Mesodermal cell (in vitro differentiated cells): Measurements from ENCODE around the gene AGPS.
"Not testable (repeated sequence)": the region's sequence is repeated elsewhere in the genome, so short reads cannot be mapped to it uniquely, and the experiment has no call there.

ENCODE experiments used
- H3K27ac ChIP-seq: 2 replicates; pipeline ENCODE4 v1.7.0; 2013; ENCODE audit warnings: mild to moderate bottlenecking, low read depth, low read length, moderate library complexity; ENCODE audit not compliant: severe bottlenecking
- H3K36me3 ChIP-seq: 2 replicates; pipeline ENCODE4 v1.7.1; 2013; ENCODE audit warnings: mild to moderate bottlenecking, low read length, moderate library complexity; ENCODE audit not compliant: control insufficient read depth, insufficient read depth
- H3K4me1 ChIP-seq: one replicate; pipeline ENCODE4 v1.7.1; 2013; ENCODE audit warnings: mild to moderate bottlenecking, low read length; ENCODE audit not compliant: insufficient read depth, control insufficient read depth, poor library complexity, severe bottlenecking
- H3K4me3 ChIP-seq: 2 replicates; pipeline ENCODE4 v1.7.0; 2013; ENCODE audit warnings: low read length, control low read depth, mild to moderate bottlenecking; ENCODE audit not compliant: insufficient read depth, poor library complexity, severe bottlenecking; ENCODE audit errors: extremely low read depth
- H3K9me3 ChIP-seq: 2 replicates; pipeline ENCODE4 v1.7.1; 2013; ENCODE audit warnings: mild to moderate bottlenecking, low read length, moderate library complexity; ENCODE audit not compliant: control insufficient read depth
- WGBS, 2 experiments: methylation state at CpG; one replicate each; pipeline ENCODE4 v1.1.5; 2013; ENCODE audit warnings: missing lambda C conversion rate in 2 of 2; ENCODE audit not compliant: insufficient coverage in 2 of 2; 5-methylcytosine and 5-hydroxymethylcytosine counted together

The AGPS gene

GRCh38 chr2:177353187-177353478 lies 39.4 kb upstream of the AGPS start:
- Histone ChIP-seq H3K36me3 (no peaks in the 10 kb centered on the region), H3K27ac (no peak overlapping the region), H3K9me3 (no peaks in the 10 kb centered on the region), H3K4me1 (no peaks in the 10 kb centered on the region), H3K4me3 (no peak overlapping the region)
- 87 to 100% methylated on average over 2 of the region's 2 CpGs for WGBS, 2 experiments

GRCh38 chr2:177354541-177354940 lies 38.0 kb upstream of the AGPS start:
- WGBS, 2 experiments: 86% methylated on average over 2 of the region's 3 CpGs; no CpG with 5 or more reads in 1 of the 2 experiments
- H3K27ac ChIP-seq, H3K4me1 ChIP-seq, H3K36me3 ChIP-seq, H3K4me3 ChIP-seq, H3K9me3 ChIP-seq: not testable (repeated sequence)

- H3K27ac ChIP-seq: no peak overlapping the region
- no peak overlapping the region for H3K4me3 ChIP-seq
- no peaks in the 10 kb centered on the region for H3K36me3 ChIP-seq
- no peaks in the 10 kb centered on the region for H3K9me3 ChIP-seq
- H3K4me1 ChIP-seq: no peaks in the 10 kb centered on the region
- 83 to 100% methylated on average over 1 of the region's 2 CpGs for WGBS, 2 experiments
These were observed 36.7 kb upstream of the AGPS start for GRCh38 chr2:177355874-177356273.

DNA sequence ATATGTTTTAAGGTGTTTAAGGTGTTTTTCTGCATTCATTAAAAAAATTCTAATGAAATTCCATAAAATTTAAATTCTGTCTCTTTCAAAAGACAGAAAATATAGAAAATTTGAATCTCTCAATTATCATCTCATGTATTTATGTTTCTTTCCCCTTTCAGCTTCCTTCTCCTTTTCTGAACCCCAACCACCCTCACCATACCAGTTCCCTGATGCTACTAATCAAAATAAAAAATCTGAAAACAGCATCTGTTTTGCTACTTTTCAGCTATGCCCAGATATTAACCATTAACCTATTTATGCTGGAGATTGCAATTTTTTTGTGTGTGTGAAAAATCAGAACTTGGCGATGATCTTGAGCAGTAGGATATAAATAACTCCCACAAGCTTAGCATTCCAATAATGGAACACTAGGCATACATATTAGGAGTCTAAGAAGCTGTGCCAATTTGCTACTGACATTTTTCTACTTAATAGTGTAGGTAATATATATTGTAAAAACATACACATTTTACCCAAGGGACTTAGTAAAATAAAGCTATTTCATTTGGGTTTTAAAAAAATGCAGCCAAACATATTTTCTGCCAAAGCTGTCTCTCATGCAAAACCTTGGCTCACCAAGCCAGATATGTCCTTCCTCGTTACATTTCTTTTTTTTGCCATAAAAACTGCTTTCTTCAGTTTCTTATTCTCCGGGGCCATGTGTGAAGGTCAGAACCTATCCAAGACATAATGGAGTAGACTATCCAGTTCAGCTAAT lies 32.6 kb upstream of the AGPS start:
- Histone ChIP-seq H3K36me3 (no peaks in the 10 kb centered on the region), H3K9me3 (no peaks in the 10 kb centered on the region), H3K4me3 (no peak overlapping the region), H3K4me1 (no peaks in the 10 kb centered on the region), H3K27ac (no peak overlapping the region)
- 92% methylated on average over 2 of the region's 3 CpGs; no CpG with 5 or more reads in 1 of the 2 experiments for WGBS, 2 experiments

- Histone ChIP-seq H3K27ac (no peak overlapping the region), H3K36me3 (no peaks in the 10 kb centered on the region), H3K4me3 (no peak overlapping the region), H3K4me1 (no peaks in the 10 kb centered on the region), H3K9me3 (no peaks in the 10 kb centered on the region)
- WGBS, 2 experiments: 87 to 100% methylated on average over 2 of the region's 3 CpGs
These were observed 30.1 kb upstream of the AGPS start for GRCh38 chr2:177362499-177362898.

GRCh38 chr2:177363332-177363731 lies 29.2 kb upstream of the AGPS start:
- 94 to 95% methylated on average over 5 to 7 of the region's 7 CpGs for WGBS, 2 experiments
- no peak overlapping the region for H3K4me3 ChIP-seq
- H3K9me3 ChIP-seq: no peaks in the 10 kb centered on the region
- no peaks in the 10 kb centered on the region for H3K4me1 ChIP-seq
- no peaks in the 10 kb centered on the region for H3K36me3 ChIP-seq
- no peak overlapping the region for H3K27ac ChIP-seq

- H3K9me3 ChIP-seq, H3K27ac ChIP-seq, H3K4me3 ChIP-seq, H3K4me1 ChIP-seq, H3K36me3 ChIP-seq: not testable (repeated sequence)
These were observed 26.8 kb upstream of the AGPS start for GRCh38 chr2:177365764-177366163.

GRCh38 chr2:177368023-177368422 lies 24.6 kb upstream of the AGPS start:
- not testable (repeated sequence) for H3K36me3 ChIP-seq, H3K27ac ChIP-seq, H3K4me3 ChIP-seq, H3K9me3 ChIP-seq, H3K4me1 ChIP-seq
- WGBS, 2 experiments: 80% methylated on average over 1 of the region's 1 CpG; no CpG with 5 or more reads in 1 of the 2 experiments

GRCh38 chr2:177379354-177379753 lies 13.2 kb upstream of the AGPS start:
- Histone ChIP-seq H3K9me3 (no peaks in the 10 kb centered on the region), H3K4me3 (no peak overlapping the region), H3K27ac (no peak overlapping the region), H3K36me3 (peaks cover 6% of the 10 kb centered on the region), H3K4me1 (no peaks in the 10 kb centered on the region)
- 89 to 95% methylated on average over 3 of the region's 4 CpGs for WGBS, 2 experiments

DNA sequence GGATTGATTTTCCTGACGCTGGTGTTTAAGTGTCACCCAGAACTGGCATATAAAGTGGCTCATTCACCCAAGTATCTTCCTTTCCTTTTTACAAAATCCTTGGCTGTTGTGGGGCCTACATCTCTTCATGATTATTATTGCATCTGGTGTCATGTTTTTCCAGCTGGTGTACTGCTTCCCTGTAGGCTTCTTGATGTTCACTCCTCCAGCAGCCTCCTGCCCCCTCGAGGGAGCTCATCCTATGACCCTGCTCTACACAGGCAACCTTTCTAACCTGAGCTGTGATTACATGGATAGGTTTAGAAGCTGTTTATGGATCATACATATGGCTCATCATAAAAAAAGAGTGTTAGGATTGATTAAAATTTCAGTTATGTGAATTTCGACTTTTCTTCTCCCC lies 12.4 kb upstream of the AGPS start:
- Histone ChIP-seq H3K4me3 (no peak overlapping the region), H3K36me3 (peaks cover 6% of the 10 kb centered on the region), H3K4me1 (no peaks in the 10 kb centered on the region), H3K9me3 (no peaks in the 10 kb centered on the region), H3K27ac (no peak overlapping the region)
- WGBS, 2 experiments: 80 to 100% methylated on average over 1 of the region's 3 CpGs

DNA sequence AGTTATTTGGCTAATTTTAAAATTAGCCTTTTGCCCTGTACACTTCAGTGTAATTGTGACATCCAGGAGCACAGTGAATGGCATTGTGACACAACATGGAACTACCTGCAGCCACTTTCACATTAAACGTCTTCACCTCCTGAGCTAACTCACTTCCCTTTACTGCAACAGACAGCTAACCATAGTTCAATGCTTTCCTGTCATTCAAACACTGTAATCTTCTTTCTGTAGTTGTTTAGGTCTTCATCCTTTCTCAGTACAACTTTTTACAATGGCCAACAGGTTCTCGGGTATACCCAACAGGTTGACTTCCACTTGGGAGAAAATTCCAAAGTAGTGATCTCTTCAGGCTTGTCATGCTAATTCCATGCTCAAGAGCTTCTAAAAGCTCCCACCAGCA lies 8.6 kb upstream of the AGPS start:
- no peak overlapping the region for H3K4me3 ChIP-seq
- peaks cover 6% of the 10 kb centered on the region for H3K36me3 ChIP-seq
- no peaks in the 10 kb centered on the region for H3K4me1 ChIP-seq
- H3K27ac ChIP-seq: no peak overlapping the region
- H3K9me3 ChIP-seq: no peaks in the 10 kb centered on the region
- WGBS, 2 experiments: 38 to 91% methylated on average over 1 to 2 of the region's 2 CpGs
